Endothelial cell of umbilical vein (primary cell): ENCODE data around the gene RFPL4A. TPM values are rescaled to one million over a fixed set of nuclear protein-coding genes. Genes with fewer than 3 reads are reported as not detected.

Experiments used
- BruUV-seq: library from RNA; stranded (reverse); fragments of 400-500 nt; replicated peaks from 2 replicates; lab custom pipeline; 2021; lab: Mats Ljungman, UMichigan
- CTCF ChIA-PET: fragments of 300-600, 350-600 bp; sonication (Branson Sonifier 250); formaldehyde crosslinking; loops from one replicate; lab custom pipeline; 2021; ENCODE audit warnings: antibody characterized with exemption, inconsistent platforms; lab: Charles Lee
- POLR2A ChIA-PET: fragments of 300-600, 350-600 bp; sonication (Branson Sonifier 250); formaldehyde crosslinking; loops from one replicate; lab custom pipeline; 2021; ENCODE audit warnings: antibody characterized with exemption, inconsistent platforms; lab: Charles Lee
- DNase-seq: peaks from one replicate; pipeline ENCODE4 v3.0.0-alpha.2; 2011; ENCODE audit warnings: low read depth, low spot score
- FAIRE-seq: peaks from 2 replicates; lab custom pipeline; 2011; peaks lifted over from hg19 to GRCh38; lab: Jason Lieb, UNC
- H2AFZ ChIP-seq: 2 replicates; pipeline ENCODE4 v1.6.0; 2012; ENCODE audit warnings: low read depth, low read length, control low read depth, inconsistent platforms
- H3K27ac ChIP-seq: 2 replicates; pipeline ENCODE4 v1.5.1; 2011; ENCODE audit warnings: low read depth, mild to moderate bottlenecking, control low read depth, low read length, moderate library complexity; ENCODE audit not compliant: insufficient read depth
- H3K27me3 ChIP-seq, 2 experiments: 2 replicates each; pipeline versions ENCODE4 v1.6.0 to v1.6.1; 2011; ENCODE audit warnings: low read length in 2 of 2, mixed read lengths in 1 of 2; ENCODE audit not compliant: control insufficient read depth in 2 of 2, insufficient read depth in 2 of 2
- H3K36me3 ChIP-seq, 2 experiments: 2 replicates in 1 of 2; 3 replicates in 1 of 2; pipeline ENCODE4 v1.5.1; 2011; ENCODE audit warnings: low read length in 2 of 2, mild to moderate bottlenecking in 1 of 2, moderate library complexity in 1 of 2; ENCODE audit not compliant: control insufficient read depth in 2 of 2, insufficient read depth in 2 of 2; ENCODE audit errors: extremely low read depth in 1 of 2
- H3K4me1 ChIP-seq: 3 replicates; pipeline ENCODE4 v1.5.1; 2011; ENCODE audit warnings: mild to moderate bottlenecking, low read length; ENCODE audit not compliant: control insufficient read depth, insufficient read depth; ENCODE audit errors: extremely low read depth
- H3K4me2 ChIP-seq: 2 replicates; pipeline ENCODE4 v1.6.1; 2011; ENCODE audit warnings: low read length, control low read depth, mixed read lengths; ENCODE audit not compliant: insufficient read depth
- H3K4me3 ChIP-seq, 3 experiments: fragments of 200-600 bp in 1 of 3; sonication (generic), shearing (Covaris generic) in 1 of 3; replicated peaks in 1 of 3; 2 replicates each; pipeline ENCODE4 v1.5.1; 2011 to 2016; ENCODE audit warnings: control low read depth in 3 of 3, low read length in 3 of 3, mild to moderate bottlenecking in 2 of 3, inconsistent platforms in 1 of 3, low read depth in 1 of 3, moderate library complexity in 1 of 3; ENCODE audit not compliant: insufficient read depth in 1 of 3
- H3K79me2 ChIP-seq: 2 replicates; pipeline ENCODE4 v1.6.0; 2012; ENCODE audit warnings: low read length, inconsistent platforms; ENCODE audit not compliant: control insufficient read depth, insufficient read depth
- H3K9ac ChIP-seq: replicated peaks from 2 replicates; pipeline ENCODE3; 2011; ENCODE audit warnings: low read length, control low read depth; ENCODE audit not compliant: insufficient read depth; ENCODE audit errors: extremely low read depth
- H3K9me1 ChIP-seq: replicated peaks from 3 replicates; pipeline ENCODE4 v1.6.0; 2011; ENCODE audit warnings: mild to moderate bottlenecking, low read length; ENCODE audit not compliant: control insufficient read depth, insufficient read depth; ENCODE audit errors: extremely low read depth
- H3K9me3 ChIP-seq: replicated peaks from 2 replicates; pipeline ENCODE4 v1.5.1; 2012; ENCODE audit warnings: low read length, inconsistent platforms; ENCODE audit not compliant: control insufficient read depth, insufficient read depth
- H4K20me1 ChIP-seq: replicated peaks from 2 replicates; pipeline ENCODE3; 2011; ENCODE audit warnings: mild to moderate bottlenecking, low read length; ENCODE audit not compliant: control insufficient read depth, insufficient read depth; ENCODE audit errors: extremely low read depth
- CTCF ChIP-seq, 2 donors: IDR thresholded peaks; 1 replicate in 1 of 2; 2 replicates in 1 of 2; pipeline ENCODE4 v1.5.1; 2011; ENCODE audit warnings: low read length in 2 of 2, mild to moderate bottlenecking in 2 of 2, moderate library complexity in 2 of 2, control low read depth in 1 of 2, inconsistent platforms in 1 of 2, low read depth in 1 of 2; ENCODE audit not compliant: insufficient read depth in 1 of 2; ENCODE audit errors: extremely low read depth in 1 of 2
- EZH2 ChIP-seq: IDR thresholded peaks from 2 replicates; pipeline ENCODE4 v1.6.1; 2012; ENCODE audit warnings: borderline replicate concordance, low read depth, mild to moderate bottlenecking, moderate library complexity, low read length, inconsistent platforms; ENCODE audit not compliant: severe bottlenecking
- FOS ChIP-seq: IDR thresholded peaks from 2 replicates; pipeline ENCODE4 v1.6.1; 2011; ENCODE audit warnings: mild to moderate bottlenecking, low read length, moderate library complexity, borderline replicate concordance; ENCODE audit not compliant: insufficient read depth
- GATA2 ChIP-seq: IDR thresholded peaks from 2 replicates; pipeline ENCODE4 v1.7.0; 2011; ENCODE audit warnings: low read depth, mild to moderate bottlenecking, moderate library complexity, mixed read lengths, low read length; ENCODE audit not compliant: insufficient read length, insufficient read depth
- JUN ChIP-seq: IDR thresholded peaks from 2 replicates; pipeline ENCODE4 v1.6.1; 2011; ENCODE audit warnings: borderline replicate concordance, low read depth; ENCODE audit not compliant: insufficient read length, insufficient read depth
- MAX ChIP-seq: IDR thresholded peaks from 2 replicates; pipeline ENCODE4 v1.6.1; 2011; ENCODE audit not compliant: insufficient read depth, insufficient read length
- MYC ChIP-seq: IDR thresholded peaks from one replicate; pipeline ENCODE4 v1.6.1; 2011; ENCODE audit warnings: mild to moderate bottlenecking, low read depth, low read length
- POLR2A ChIP-seq: IDR thresholded peaks from 2 replicates; pipeline ENCODE4 v1.6.1; 2012; ENCODE audit warnings: low read depth, mild to moderate bottlenecking, control low read depth, low read length
- POLR2AphosphoS5 ChIP-seq: IDR thresholded peaks from 2 replicates; pipeline ENCODE4 v1.6.1; 2012; ENCODE audit warnings: low read depth, mild to moderate bottlenecking, control low read depth, low read length, moderate library complexity; ENCODE audit not compliant: insufficient read depth
- dilution Hi-C: fragments of 300-500 bp; cut with MboI; formaldehyde crosslinking; loops from one replicate; pipeline ENCODE4 v1.15.0; 2019; ENCODE audit warnings: low sequenced_read_pairs; ENCODE audit not compliant: extremely low pct_ligation_motif_present
- intact Hi-C: fragments of 100-400 bp; cut with micrococcal nuclease; formaldehyde crosslinking; loops from one replicate; pipeline ENCODE4 v1.10.0; 2022
- polyA plus RNA-seq, 4 experiments: library from polyadenylated mRNA; depleted of rRNA in 3 of 4; stranded (reverse) in 3 of 4; unstranded in 1 of 4; fragments of >200 nt; gene quantifications; 2 replicates each; pipeline versions ENCODE4 v1.2.1 to v1.2.3, GENCODE V29; 2011 to 2012; ENCODE audit warnings: missing spikeins in 1 of 4
- total RNA-seq: library from RNA; stranded (reverse); gene quantifications from 2 replicates; pipeline ENCODE4 v1.2.3, GENCODE V29; 2021

The RFPL4A gene
- total and polyA plus RNA-seq, 2 donors (not counting 3 experiments of a cell fraction or from before 2014, with no cell fraction given): not detected

- H3K9ac ChIP-seq: no peak overlapping the region
- H3K4me3 ChIP-seq: no peak overlapping the region
- H3K79me2 ChIP-seq: no peaks in the 10 kb centered on the region
- FAIRE-seq: no peak
- CTCF ChIA-PET: no interaction called here
- BruUV-seq: no TSS peak
- no peaks in the 10 kb centered on the region for H3K27me3 ChIP-seq
- no peak overlapping the region for H3K4me2 ChIP-seq
- H4K20me1 ChIP-seq: no peaks in the 10 kb centered on the region
- H3K27ac ChIP-seq: no peak overlapping the region
- no peaks in the 10 kb centered on the region for H3K36me3 ChIP-seq
- no peak overlapping the region for H2AFZ ChIP-seq
- H3K9me1 ChIP-seq: no peaks in the 10 kb centered on the region
- dilution Hi-C loops (no loop called here), intact Hi-C loops (no loop called here)
- TF ChIP-seq FOS (no peak), MYC (no peak), POLR2A (no peak), EZH2 (no peak), GATA2 (no peak), MAX (no peak), POLR2AphosphoS5 (no peak), JUN (no peak), CTCF (IDR thresholded peaks at IDR 0.05; ENCODE audit: extremely low read depth in 1 of 2, insufficient read depth in 1 of 2, low read depth in 1 of 2, low read length in 2 of 2) (no peak)
- no peaks in the 10 kb centered on the region for H3K4me1 ChIP-seq
- H3K9me3 ChIP-seq: no peaks in the 10 kb centered on the region
- POLR2A ChIA-PET: no interaction called here
- DNase-seq: no peak
These were observed 38.6 kb upstream of the RFPL4A start for GRCh38 chr19:55720214-55720746.
